HG02884 (cell line): ENCODE measurements around the gene ZNF335.

Experiments used
- ATAC-seq: cut with Tn5 transposase; IDR thresholded peaks from one replicate; pipeline ENCODE4 v1.9.1; 2021; ENCODE audit warnings: mild to moderate bottlenecking, moderate library complexity; ENCODE audit not compliant: unreplicated experiment

The ZNF335 gene

DNA sequence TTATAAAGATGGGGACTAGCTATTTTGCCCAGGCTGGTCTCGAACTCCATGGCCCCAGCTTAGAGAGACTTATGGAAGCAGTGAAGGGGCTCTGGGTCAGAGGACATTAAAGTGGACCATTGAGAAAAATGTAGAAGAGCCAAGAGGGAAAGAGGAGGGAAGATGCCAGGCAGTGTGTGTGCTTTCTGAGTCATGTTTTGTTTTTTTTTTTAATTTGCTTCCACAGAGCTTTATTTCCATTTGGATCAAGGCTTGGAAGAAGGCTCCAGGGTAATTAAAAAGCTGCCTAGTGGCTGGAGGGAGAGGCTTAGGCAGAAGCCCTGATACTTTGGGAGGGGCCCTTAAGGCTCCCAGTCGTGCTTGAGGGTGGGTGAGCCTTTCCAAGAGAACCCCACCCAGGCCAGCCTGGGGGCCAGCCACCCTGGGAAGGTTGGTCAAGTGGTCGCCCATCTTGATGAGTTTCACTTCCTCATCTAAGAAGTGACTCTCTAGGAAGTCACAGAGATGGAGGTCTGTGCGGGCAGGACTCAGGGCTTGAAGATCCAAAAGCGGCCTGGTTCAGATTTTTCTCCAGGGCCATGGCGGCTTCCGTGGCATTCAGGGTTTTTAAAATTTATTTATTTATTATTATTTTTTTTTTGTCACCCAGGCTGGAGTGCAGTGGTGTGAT lies 3.0 kb upstream of the ZNF335 start:
- ATAC-seq = no peak

DNA sequence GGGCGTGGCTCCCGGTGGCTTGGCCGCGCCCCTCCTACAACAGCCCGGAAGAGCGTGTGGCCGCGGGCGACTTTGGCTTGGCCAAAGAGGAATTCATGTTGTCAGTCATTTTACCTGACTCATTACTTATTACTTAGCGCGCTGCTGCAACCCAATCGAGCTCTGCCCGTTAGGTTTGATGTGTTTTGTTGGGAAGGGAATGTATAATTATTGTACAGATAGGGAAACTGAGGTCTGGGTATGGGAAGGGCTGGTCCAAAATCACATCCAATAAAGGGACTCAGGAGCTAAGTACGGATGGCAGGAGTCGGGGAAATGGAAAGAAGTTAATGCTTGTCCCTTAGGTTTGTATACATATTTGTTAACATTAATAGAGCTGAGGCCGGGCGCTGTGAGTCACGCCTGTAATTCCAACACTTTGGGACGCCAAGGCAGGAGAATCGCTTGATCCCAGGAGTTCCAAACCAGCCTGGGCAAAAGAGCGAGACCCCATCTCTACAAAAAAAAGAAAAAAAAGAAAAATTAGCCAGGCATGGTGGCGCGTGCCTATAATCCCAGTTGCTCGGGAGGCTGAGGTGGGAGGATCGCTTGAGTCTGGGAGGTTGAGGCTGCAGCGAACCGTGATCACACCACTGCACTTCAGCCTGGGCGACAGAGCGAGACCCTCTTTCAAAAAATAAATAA lies 639 bp upstream of the ZNF335 start:
- ATAC-seq = no peak

DNA sequence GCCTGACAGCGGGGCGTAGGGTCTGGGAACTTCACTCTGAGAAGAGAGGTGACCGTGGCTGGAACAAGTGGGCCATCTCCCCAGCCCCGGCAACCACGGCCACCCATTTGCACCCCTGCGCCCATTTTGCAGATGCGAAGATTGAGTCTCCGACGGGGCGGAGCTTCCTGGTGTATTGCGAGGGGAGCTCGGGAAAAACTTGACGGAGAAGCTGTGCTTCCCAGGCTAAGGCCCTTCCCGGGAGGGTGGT lies 653 bp downstream of the ZNF335 start:
- peak; percentile 22 for ATAC-seq

DNA sequence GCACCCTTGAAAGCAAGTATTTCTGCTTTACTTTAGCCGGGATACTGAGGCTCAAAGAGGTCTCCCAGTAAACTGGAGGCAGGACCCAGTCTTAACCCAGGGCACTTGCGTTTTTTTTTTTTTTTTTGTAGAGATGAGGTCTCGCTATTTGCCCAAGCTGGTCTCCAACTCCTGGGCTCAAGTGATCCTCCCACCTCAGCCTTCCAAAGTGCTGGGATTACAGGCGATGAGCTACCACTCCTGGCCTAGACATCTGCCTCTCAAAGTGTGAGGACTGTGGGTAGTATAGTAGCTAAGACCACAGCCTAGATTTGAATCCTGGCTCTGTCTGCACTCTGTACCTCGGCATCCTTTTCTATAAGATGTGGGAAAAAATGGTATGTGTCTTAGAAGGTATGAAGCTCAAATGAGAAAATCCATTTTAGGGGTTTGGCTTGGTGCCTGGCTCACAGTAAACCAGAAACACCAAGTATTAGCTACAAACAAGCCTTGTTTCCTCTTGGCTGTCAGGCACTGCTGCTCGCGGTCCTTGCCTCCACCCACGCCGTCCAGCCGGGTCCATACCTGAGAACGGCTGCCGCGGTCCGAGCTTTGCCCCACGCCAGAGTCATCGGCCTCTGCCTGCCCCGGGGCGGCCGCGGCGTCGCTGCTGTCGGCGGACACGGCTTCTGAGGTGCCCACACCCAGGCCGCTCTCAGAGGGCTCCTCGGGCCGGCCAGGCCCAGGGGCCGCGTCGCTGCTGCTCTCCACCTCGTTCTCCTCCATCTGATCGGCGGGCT lies 1.2 kb downstream of the ZNF335 start:
- no peak for ATAC-seq

DNA sequence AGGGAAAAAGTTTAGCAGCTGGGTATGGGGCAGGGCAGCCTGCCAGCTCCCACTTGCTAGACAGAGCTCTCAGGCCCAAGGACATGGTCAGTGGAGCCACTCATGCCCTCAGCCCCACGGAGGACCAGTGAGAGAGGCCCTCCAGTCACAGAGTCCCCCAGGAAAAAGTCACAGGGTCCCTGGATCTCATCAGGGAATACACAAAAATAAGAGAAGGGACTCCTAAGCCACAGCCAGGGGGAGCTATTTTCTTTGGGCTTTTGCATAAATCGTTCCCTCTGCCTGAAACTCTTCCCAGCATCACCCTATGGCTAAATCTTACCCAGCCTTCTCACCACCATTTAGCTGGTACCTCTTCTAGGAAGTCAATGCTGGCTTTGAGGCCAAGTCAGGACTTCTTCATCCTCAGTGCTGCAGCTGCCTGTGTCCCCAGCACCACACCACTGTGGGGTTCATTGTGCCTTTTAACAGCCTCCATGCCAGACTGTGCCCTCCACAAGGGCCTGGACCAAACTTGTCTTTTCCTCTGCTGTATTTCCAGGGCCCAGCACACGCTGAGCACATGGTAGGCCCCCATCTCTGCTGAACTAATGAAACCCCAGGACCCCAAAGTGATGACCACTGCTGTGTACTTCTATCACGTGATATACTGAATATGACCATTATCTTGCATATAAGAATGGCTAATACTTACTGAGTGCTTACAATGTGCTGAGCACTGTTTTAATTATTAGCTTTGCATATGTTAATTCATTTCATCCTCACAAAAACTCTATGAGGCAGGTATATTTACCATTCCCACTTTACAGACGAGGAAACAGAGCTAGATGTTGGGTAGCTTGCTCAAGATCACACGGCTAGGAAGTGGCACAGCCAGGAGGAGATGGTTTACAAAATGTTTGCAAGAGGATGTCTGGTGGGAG lies 2.0 kb downstream of the ZNF335 start:
- no peak for ATAC-seq

DNA sequence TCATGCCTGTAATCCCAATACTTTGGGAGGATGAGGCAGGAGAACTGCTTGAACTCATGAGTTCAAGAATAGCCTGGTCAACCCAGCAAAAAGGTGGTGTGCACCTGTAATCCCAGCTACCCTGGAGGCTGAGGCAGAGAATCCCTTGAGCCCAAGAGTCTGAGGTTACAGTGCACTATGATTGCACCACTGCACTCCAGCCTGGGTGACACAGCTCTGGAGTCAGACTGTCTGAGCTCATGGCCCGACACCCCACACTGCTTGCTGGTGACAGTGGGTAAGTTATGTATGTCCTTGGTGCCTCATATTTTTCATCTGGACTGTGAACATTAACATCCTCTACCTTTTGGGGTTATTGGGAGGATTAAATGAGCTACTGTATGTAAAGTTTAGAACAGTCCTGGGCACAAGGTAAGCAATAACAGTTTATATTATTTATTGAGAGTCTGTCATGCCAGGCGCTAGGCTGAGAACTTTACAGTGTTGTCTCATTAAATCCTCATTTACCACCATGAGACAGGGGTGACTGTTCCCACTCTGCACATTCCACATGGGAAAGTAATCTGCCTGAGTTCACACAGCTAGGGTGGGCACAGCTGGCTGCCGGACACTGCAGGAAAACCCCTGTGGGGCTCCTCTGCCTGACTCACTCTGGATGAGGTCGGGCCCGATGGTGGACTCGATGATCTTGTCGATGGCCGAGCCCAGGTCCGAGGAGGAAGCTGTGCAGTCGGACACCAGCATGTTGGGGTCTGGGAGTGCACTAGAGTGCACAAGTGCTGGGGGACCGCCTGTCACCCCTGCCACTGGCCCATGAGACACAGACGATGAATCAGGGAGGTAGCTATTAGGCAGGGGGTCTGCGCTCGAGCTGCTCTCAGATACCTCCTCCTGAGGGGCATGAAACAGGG lies 2.9 kb downstream of the ZNF335 start:
- ATAC-seq = no peak

DNA sequence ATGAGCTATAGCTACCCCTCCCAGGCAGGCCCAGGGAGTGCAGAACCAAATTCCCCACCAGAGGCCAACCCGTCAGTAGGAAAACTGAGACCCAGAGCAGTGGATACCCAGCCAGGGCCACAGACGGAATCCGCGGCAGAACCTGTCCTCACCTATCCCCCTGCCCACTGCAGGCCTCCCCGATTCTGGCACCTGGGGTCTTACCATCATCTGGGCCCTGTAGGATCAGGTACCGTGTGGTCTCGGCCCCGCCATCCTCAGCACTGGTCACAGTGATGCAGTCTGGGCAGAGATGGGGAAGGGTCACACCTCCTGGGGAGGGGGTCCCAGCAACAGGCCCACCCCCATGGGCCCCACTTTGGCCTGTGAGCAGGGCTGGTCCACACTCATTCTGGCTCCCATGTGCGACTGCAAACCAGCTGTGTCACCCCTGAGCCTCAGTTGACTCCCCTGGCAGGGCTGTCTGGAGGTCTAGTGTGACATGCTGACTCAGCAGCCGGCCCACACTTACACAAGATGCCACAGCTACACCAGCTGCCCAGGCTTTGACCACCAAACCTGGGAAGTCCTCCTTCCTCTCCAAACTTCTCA lies 3.8 kb downstream of the ZNF335 start:
- no peak for ATAC-seq

DNA sequence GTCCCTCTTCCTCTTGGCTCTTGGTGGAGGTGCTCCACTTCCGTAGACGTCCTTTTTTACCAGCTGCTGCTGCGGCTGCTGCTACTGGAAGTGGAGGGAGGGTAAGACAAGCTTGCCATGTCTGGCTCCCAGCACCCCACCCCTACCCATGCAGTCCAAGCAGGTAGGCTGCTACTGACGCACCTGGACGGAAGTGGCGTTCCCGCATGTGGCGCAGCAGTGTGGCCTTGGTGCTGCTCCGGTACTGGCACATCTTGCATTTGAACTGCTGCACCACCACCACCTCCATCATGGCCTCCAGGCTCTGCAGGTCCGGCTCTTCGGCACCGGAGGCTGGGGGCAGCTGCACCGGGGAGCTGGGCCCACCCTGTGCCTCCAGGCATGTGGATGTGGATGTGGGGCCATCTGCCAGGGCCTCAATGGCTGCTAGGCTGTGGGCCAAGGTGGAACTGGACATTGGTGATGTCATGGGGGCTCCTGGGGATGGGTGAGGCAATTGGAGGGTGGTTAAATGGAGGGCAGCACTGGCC lies 4.4 kb downstream of the ZNF335 start:
- ATAC-seq = no peak

DNA sequence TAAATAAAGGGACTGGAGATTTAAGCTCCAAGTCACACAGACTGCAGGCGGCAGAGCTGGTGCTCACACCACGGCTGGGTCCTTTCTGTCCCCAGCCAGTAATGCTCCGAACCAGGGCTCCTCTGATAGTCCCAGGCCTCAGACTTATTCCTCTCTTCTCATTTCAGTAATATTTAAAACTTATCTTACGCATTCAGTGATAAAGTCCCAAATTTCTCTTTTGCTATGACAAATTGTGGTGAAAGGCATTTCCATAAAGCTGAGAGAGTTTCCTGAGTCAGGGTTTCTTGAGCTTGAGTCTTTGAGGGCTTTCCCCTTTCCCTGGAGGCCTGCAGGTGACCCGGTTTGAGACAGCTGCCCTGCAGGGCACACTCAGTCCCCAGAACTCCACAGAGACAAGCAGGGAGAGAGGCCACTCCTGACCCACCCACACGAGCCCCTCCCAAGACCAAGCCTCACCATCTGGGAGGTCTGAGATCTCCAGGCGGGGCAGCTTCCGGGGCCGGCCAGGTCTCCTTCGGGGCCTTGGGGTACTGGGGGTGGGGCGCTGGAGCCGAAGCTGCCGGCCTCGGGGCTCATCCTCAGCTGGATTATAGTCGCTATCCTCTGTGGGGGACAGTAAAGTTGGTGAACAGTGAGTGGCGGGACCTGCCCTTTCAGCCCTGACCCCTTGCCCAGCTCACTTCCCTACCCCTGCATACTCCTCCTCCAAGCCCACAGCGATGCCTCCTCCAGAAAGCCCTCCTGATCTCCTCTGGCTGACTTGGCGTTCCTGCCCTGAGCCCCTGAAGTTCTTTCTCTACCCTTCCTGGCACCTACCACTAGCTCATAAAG lies 6.6 kb downstream of the ZNF335 start:
- no peak for ATAC-seq

DNA sequence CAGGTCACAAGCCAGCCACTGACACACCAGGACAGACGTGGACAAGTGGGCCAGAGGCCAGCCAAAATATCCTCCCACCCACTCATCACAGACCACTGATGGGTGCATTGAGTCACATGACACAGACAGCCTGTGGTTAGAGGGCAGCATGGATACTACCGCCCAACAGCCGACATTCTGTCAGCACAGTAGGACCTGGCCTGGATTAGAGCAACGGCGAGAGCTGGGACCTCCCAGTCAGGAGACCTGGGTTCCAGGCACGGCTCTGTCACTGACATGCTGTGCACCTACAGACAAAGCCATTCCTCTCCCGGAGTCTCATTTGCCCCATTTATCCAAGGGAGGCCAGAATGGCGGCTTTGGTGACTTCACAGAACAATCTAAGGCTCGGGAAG lies 8.0 kb downstream of the ZNF335 start:
- no peak for ATAC-seq

DNA sequence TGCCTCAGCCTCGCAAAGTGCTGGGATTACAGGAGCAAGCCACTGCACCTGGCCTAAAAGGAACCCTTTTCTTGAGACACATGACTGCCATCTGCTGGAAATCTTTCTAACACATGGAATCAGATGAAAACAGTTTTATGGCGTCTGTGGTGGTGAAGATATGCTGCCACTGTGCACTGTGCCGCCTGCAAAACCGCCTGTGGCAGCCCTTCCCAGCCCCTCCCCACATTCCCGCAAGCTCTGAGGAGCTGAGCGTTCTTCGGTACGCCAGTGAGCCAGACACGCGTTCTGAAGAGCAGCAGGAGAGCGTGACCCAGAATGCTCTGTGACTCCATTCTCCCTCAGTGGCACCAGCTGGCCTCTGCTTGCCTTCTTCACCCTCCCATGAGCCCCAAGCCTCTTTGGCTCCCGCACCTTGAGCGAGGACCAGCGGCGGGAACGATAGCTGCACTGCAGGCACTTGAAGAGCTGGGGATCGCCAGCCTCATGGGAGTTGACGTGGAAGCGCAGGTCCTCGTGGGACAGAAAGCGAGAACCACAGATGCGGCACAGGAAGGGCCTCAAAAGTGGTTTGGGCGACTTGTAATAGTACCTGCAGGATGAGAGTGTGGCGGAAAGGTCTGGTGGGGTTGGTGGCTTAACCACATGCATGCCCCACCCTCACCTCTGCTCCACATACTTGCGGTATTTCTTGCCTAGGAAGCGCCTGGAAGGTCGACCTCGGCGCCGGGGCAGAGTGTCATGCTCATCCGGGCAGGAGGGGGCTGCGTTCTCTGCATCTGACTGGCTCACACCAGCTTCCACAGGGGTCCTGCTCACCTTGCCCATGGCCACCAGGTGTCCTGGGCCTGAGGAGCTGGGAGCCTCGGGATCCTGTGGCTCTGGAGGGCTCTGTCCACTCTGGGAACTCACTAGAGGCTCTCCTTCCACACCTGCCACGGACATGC lies 8.7 kb downstream of the ZNF335 start:
- no peak for ATAC-seq

DNA sequence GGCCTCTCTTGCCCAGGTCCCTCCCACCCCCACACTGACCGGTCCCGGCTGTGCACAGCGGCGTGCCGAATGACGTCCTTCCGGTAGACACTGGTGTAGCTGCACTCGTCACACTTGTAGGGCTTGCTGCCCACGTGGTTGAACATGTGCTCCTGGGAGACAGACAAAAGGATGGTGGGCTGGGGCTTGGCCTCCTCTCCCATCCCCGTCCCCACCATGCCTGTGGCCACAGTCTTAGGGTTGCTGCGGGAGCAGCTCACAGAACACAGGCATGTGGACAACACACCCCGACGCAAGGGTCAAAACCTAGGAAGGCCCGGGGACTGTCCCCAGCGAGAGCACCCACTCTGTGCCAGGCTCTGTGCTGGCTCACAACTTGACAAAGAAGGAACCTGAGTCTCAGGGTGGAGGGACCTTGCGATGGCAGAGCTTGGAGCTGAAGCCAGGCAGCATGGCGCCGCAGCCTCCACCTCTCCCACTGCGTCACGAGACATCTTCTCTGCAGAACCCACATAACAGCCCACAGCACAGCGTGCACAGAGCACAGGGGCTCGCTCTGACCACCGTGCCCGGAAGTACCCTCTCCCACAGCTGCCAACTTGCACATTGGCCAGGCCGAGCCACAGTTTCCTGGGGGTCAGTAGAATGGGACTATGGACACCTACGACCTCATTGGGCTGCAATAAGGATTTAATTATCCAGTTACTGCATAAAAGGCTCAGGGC lies 9.8 kb downstream of the ZNF335 start:
- ATAC-seq = no peak

DNA sequence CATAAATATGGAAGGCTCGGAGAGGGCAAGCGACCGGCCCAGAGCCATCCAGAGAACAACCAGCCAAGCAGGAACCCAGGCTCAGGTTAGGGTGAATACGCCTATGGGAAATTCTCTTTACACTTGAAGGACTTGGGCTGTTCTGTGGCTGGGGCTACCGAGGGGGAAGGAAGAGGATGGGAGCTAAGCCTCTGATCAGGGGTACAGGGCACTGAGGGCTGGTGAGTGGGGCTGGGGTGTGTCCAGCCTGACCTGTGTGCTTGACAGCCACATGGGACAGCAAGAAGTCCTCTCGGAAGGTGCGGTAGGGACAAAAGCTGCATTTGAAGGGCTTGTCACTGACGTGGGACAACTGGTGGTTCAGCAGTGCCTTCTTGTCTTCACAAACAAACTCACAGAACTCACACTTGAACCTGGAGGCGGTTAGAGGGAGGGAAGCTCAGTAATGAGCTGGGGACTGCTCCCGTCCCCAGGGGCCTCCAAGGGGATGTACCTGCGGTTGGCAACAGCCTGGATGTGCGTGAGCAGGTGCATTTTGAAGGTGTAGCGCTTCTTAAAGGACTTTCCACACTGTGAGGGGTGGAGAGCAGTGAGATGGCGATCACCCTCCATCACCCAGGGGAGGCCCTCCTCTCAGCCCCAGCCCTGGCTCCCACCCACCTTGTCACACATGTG lies 11.9 kb downstream of the ZNF335 start:
- no peak for ATAC-seq

DNA sequence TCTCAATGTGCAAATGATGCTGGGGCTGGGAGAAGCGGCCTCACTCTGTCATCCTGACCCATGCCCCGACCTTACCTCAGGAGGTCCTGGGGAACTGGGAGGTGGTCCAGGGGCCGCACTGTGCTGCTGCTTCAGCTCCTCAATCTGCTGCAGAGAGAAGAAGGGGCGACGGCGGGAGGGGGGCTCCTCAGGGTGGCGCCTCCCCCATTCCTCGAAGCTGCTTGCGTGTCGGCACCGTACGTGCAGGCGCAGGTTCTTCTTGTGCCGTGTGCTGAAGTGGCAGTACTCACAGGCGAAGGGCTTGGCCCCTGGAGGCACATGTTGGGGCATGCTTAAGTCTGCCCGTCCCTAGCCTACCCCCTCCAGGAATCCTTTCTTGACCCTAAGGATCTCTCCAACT lies 12.9 kb downstream of the ZNF335 start:
- no peak for ATAC-seq

DNA sequence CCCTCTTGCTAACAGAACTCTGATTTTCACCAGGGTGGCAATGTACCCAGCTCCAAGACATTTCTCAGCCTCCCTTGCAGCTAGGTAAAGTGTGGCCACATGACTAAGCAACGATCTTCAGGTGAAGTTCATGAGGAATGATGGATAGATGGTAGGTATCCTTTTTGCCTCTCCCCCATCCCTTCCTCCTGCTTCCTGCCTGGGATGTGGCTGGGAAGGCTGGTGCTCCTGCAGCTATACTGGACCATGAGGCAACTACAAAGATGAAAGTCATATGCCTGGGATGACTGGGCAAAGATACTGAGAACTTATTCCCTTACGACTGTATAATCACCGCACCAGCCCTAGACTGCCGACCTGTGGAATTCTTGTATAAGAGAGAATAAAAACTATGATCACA lies 13.4 kb downstream of the ZNF335 start:
- no peak for ATAC-seq
